HG03520 (cell line): ENCODE measurements around the gene NCR2.

Experiments used
- ATAC-seq: cut with Tn5 transposase; IDR thresholded peaks from one replicate; pipeline ENCODE4 v1.9.1; 2021; ENCODE audit warnings: mild to moderate bottlenecking, moderate library complexity; ENCODE audit not compliant: unreplicated experiment

NCR2 gene

GRCh38 chr6:41356825-41357224, 21.4 kb downstream of the NCR2 start:
- ATAC-seq, result no peak

- no peak for ATAC-seq
These were observed 23.1 kb downstream of the NCR2 start for GRCh38 chr6:41358503-41358902.

DNA sequence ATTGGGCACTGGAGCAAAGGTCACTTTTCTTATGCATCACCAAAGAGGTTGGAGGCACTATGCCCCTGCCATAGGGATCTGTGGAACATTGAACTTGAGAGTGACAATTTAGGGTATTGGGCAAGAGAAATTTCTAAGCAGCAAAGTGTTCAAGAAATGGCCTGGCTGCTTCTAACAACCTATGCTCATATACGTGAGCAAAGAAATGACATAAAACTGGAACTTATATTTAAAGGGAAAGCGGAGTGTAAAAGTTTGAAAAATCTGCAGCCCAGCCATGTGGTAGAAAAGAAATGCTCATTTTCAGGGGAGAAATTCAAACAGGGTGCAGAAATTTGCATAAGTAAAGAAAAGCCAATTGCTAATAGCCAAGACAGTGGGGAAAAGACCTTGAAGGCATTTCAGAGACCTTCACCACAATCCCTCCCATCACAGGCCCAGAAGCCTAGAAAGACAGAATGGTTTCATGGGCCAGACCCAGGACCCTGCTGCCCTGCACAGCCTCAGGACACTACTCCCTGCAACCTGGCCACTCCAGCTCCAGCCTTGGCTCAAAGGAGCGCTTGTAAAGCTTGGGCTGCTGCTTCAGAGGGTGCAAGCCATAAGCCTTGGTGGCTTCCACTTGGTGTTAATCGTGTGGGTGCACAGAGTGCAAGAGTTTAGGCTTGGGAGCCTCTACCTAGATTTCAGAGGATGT, 24.4 kb downstream of the NCR2 start:
- no peak for ATAC-seq

DNA sequence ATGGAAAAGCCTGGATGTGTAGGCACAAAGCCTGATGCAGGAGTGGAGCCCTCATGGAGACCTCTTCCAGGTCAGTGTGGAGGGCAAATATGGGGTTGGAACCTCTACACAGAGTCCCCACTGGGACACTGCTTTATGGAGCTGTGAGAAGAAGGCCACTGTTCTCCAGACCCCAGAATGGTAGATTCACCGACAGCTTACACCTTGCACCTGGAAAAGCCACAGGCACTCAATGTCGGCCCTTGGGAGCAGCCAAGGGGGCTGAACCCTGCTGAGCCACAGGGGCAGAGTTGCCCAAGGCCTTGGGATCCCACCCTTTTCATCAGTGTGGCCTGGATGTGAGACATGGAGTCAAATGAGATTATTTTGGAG, 24.9 kb downstream of the NCR2 start:
- ATAC-seq, result no peak

DNA sequence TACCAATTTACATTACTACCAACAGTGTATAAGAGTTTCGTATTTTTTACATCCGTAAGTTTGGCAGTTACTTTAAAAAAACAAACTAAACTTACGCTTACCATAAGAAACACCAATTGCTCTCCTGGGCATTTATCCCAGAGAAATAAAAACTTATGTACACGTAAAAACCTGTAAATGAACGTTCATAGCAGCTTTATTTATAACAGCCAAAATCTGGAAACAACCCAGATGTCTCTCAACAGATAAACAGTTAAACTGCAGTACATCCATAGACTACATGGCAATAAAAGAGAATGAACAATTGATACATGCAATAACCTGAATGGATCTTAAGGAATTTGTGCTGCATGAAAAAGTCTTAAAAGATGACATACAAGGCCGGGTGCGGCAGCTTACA, 30.7 kb downstream of the NCR2 start:
- ATAC-seq, result no peak

- no peak for ATAC-seq
These were observed 31.7 kb downstream of the NCR2 start for GRCh38 chr6:41367061-41367460.

GRCh38 chr6:41367700-41368099, 32.3 kb downstream of the NCR2 start:
- no peak for ATAC-seq

GRCh38 chr6:41370488-41371111, 35.2 kb downstream of the NCR2 start:
- no peak for ATAC-seq

- ATAC-seq, result no peak
These were observed 36.1 kb downstream of the NCR2 start for GRCh38 chr6:41371461-41371991.

DNA sequence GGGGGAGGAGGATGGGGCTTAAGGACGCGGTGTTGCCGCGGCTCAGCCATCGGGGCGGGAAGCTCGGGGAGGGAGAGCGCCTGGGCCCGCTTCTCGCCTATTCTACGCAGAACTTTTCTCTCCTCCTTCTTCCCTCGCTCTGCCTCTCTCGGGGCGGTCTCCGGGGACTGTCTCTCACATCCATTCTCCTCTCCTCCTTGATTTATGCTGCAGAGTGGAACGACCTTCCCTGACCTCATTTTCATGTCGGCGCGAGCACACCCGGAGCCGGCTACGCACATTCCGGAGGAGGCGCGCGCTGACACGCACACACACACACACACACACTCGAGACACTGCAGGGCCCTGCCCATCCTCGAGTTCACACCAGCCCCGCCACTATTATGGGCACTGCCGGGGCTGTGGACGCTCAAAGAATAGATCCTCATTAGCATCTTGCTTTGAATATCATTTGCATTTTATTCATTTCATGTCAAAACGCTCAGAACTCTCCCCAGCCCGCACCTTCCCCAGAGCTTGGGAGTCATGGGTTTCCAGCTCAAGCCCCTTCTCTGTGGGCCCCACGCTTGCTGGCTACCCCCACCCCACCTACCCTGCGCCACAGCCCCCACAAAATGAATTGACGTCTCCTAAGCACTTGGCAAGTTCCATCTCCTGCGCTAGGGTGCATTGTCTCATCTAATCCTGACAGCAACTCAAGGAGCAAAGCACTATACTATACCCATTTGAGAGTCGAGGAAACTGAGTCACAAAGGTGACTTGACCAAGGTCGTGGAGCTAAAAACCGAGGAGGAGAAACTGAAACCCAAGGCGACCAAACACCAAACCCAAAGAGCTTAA, 36.8 kb downstream of the NCR2 start:
- no peak for ATAC-seq

- no peak for ATAC-seq
These were observed 37.6 kb downstream of the NCR2 start for GRCh38 chr6:41372832-41373626.

- no peak for ATAC-seq
These were observed 38.2 kb downstream of the NCR2 start for GRCh38 chr6:41373627-41373918.

DNA sequence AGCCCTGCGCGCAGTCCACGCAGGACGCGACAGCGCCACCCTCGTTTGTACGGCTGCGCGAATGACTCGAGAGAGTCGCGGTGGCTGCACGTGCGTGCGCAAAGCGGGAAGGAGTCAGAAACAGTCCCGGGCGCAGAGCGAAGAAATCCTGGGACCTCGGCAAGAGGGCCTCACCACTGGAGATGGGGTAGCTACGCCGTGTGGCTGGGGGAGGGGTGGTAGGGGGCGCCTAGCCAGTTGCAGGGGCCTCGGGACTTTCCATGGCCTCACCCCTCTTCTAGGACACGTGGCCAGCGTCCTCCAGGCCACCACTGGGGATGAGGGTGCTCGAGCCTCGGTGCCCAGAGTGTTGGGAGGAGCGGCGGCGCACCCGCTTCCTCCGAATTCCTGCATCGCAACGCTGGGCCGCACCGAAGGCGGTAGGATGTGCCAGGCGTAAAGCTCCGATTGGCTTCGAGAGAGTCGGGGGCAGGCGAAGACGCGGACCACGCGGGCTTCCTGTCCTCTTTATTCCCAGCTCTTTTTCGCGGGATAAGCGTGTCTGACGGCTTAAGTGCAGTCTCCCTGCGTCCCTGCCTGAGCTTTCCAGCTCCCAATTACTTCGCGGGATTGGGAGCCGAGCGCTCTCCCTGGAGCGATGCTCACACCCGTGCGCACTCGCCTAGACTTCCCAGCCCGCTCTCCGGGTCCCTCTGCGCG, 38.7 kb downstream of the NCR2 start:
- ATAC-seq, result no peak

DNA sequence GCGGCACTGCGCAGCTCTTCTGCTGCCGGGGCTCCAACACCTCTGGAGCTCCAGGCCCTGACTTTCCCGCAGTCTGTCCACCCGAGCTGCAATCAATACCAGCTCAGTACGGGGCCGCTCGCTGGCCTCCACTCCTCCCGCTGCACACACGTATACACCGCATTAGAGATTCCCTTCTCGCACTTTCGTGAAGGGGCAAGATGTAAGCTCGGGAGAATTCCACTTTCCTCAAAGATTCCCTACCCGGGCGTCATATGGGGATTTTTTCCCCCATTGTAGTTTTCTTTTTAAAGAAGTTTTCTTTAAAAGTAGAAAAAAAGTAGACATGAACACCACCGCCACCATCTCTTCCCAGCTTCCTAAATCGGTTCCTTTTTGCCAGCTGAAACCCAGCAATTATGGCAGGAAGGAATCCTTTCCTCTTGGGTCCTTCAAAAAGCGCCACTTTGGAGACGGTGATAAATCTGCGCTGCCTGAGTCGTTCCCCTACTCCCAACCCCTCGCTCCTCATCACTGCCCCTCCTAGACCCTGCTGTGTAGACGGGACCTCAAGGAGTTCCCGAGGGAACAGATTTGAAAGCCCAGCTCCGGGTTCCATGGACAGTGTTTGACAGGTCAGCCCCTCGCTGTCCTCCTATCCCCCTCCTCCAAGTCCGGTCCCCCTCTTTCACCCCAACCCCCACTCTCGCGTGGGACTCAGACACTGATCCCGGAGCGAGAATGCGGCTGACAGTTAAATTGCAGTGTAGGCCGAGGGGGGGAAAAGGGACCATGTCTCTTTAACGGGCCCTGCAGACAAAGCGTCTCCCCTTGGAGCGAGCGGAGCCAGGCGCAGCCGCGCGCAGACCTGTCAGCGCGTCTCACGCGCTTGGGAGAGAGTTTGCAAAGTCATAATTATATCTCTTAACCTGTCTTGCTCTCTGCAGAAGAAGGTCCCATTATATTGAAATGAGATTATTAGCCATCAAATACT, 39.5 kb downstream of the NCR2 start:
- ATAC-seq, result no peak

DNA sequence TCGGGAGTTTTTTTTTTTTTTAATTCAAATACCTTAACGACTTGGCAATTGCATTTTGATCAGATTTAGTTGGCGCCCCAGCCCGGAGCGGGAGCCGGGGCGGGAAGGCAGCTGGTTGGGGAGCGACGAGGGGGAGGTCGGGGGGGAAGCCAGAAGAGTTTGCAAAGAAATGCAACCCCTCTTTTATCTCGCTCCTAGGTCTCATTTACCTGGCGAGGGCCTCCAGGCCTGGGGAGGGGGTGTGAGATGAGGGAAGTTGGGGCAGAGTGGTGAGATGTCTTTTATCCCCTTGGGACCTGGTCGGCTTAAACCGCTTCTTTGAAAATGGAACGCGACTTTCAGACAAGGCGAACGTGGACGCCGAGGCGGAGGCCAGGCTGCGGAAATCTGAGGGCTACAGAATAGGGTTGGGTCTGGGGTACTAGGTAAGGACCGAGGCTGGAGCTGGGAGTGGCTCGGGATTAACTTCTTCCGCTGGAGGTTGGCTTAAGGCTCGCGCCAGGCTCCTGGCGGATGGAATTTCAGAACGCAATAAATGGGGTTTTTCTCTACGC, 40.3 kb downstream of the NCR2 start:
- no peak for ATAC-seq

GRCh38 chr6:41376176-41376575, 40.8 kb downstream of the NCR2 start:
- ATAC-seq, result no peak

- ATAC-seq, result no peak
These were observed 41.7 kb downstream of the NCR2 start for GRCh38 chr6:41377071-41377470.

GRCh38 chr6:41379306-41379705, 43.9 kb downstream of the NCR2 start:
- no peak for ATAC-seq

GRCh38 chr6:41386594-41386993, 51.2 kb downstream of the NCR2 start:
- no peak for ATAC-seq
